HuH-7.5 (cell line): Measurements from ENCODE around the gene HSBP1L1.
"Not testable (repeated sequence)": the region's sequence is repeated elsewhere in the genome, so short reads cannot be mapped to it uniquely, and the experiment has no call there.

Experiments used
- DNase-seq: peaks from one replicate; pipeline ENCODE4 v3.0.0; 2011; ENCODE audit warnings: low spot score

HSBP1L1 gene

DNA sequence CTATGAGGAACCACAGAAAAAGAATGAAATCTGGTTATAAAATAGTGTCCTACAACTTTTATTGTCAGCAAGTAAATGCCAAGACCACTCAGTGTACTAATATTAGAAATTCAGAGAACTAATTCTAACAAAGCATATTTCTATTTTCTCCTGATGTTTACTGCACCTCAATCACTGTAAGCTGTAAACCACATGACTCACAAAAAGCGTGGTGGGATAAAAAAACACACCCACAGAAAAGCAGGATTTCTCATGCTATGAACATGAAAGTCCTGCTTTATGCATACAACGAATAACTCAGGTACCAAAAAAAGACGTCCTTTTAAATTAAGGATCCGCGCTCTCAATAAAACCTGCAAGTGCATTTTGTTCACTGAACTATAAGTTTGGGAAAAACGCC lies 23.1 kb downstream of the HSBP1L1 start:
- no peak for DNase-seq

DNA sequence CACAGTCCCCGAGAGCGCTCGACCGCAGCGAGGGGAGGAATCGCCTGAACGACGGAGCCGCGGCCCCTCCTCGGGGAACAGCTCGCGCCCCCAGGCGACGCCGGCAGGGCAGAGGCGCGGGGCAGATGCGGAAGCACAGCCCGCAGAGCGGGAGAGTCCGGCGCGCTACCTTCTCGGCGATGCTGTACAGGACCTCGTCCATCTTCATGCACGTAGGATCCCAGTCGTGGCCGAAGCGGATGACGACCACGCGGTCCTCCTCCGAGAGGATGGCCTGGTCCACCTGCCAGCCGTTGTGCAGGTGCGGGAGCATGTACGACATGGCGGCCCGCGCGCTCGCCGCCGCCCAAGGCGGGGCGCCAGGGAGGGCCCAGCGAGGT lies 23.6 kb downstream of the HSBP1L1 start:
- peak; percentile 51 for DNase-seq

GRCh38 chr18:79988451-79989194 lies 24.2 kb downstream of the HSBP1L1 start, which contains the start of gene TXNL4A:
Gene TXNL4A, minus strand, starts transcription at chr18:79988563. Its CDS starts 171 bp downstream, at chr18:79988392.
- peak; percentile 67 for DNase-seq

DNA sequence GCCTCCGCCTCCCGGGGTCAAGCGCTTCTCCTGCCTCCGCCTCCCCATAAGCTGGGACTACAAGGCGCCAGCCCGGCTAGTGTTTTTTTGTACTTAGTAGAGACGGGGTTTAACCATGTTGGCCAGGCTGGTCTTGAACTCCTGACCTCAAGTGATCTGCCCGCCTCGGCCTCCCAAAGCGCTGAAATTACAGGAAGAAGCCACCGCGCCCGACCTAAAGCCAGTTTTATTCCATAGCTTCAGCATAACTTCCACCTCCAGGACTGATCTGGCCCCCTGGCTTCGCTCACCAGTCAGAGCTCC lies 24.7 kb downstream of the HSBP1L1 start:
- DNase-seq: no peak

GRCh38 chr18:79991494-79991893 lies 27.1 kb downstream of the HSBP1L1 start:
- no peak for DNase-seq

DNA sequence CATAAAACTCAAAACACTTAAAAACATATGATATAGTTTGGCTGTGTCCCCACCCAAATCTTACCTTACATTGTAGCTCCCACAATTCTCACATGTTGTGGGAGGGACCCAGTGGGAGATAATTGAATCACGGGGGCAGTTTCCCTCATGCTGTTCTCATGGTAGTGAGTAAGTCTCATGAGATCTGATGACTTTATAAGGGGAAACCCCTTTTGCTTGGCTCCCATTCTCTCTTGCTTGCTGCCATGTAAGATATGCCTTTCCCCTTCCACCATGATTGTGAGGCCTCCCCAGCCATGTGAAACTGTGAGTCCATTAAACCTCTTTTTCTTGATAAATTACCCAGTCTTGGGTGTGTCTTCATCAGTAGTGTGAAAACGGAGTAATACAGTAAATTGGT lies 35.3 kb downstream of the HSBP1L1 start:
- not testable (repeated sequence) for DNase-seq

DNA sequence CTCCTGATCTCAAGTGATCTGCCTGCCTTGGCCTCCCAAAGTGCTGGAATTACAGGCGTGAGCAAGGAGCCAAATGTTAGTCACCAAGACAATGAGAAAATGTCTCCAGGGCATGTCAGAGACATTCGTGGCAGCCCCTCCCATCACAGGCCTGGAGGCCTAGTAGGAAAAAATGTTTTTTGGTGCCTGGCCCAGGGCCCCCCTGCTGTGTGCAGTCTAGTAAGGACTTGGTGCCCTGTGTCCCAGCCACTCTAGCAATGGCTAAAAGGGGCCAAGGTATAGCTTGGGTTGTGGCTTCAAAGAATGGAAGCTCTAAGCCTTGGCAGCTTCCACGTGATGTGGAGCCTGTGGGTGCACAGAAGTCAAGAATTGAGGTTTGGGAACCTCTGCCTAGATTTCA lies 36.4 kb downstream of the HSBP1L1 start:
- no peak for DNase-seq

DNA sequence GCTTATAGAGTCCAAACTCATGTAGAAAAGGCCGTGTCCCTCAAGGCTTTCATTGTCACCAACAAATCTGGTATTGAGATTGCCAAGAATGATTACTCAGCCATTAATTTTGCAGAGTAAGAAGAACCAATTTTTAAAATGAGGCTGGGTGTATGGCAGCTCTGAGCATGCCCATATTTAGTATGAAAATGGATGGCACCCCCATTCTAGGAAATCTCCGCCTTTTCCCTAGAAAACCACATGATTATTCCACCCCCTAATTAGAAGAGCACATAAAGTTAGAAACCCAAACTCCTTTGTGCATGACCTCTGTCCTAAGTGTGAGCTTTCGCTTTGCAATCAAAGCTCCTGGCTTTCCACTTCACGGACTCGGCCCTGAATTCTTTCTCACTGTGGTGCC lies 38.0 kb downstream of the HSBP1L1 start:
- no peak for DNase-seq

- DNase-seq: no peak
Measured at GRCh38 chr18:80004600-80005342, 40.3 kb downstream of the HSBP1L1 start.

- no peak for DNase-seq
Measured at GRCh38 chr18:80006724-80007123, 42.3 kb downstream of the HSBP1L1 start.

- DNase-seq: no peak
Measured at GRCh38 chr18:80009661-80010550, 45.5 kb downstream of the HSBP1L1 start.

GRCh38 chr18:80010551-80010906 lies 46.1 kb downstream of the HSBP1L1 start:
- no peak for DNase-seq

GRCh38 chr18:80011496-80012137 lies 47.2 kb downstream of the HSBP1L1 start:
- not testable (repeated sequence) for DNase-seq

DNA sequence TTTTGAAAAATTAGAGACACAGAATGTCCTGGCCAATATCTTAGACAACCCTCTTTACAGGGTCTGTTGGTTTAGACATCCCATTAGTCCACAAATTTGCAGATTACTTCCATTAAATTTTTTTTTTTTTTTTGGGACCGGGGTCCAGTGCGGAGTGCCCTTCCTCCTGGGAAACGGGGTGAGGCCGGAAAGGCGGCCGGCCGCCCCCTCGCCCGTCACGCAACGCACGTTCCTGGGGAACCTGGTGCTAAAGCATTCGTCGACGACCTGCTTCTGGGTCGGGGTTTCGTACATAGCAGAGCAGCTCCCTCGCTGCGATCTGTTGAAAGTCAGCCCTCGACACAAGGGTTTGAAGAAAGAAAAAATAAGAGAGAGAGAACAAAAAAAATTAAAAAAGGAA lies 48.3 kb downstream of the HSBP1L1 start:
- no peak for DNase-seq
